Liver (tissue), 9 donors: ENCODE data around the gene NUP107. TPM values are rescaled to one million over a fixed set of nuclear protein-coding genes. Genes with fewer than 3 reads are reported as not detected.

Source experiments
- DNase-seq: peaks from one replicate; pipeline ENCODE4 v3.0.0-alpha.2; 2017; ENCODE audit warnings: low spot score
- H3K27ac ChIP-seq, 2 donors: one replicate each; pipeline ENCODE4 v1.7.0; 2013; ENCODE audit warnings: inconsistent platforms in 2 of 2, low read length in 2 of 2, control low read depth in 1 of 2, low read depth in 1 of 2, mild to moderate bottlenecking in 1 of 2
- H3K27me3 ChIP-seq, 4 donors: one replicate each; pipeline versions ENCODE4 v1.6.1 to v1.7.0; 2013; ENCODE audit warnings: low read length in 3 of 4, inconsistent platforms in 1 of 4, mild to moderate bottlenecking in 1 of 4, moderate library complexity in 1 of 4; ENCODE audit not compliant: control insufficient read depth in 4 of 4, insufficient read depth in 4 of 4
- H3K36me3 ChIP-seq, 4 donors: one replicate each; pipeline versions ENCODE4 v1.6.1 to v1.7.0; 2013; ENCODE audit warnings: low read length in 3 of 4, mild to moderate bottlenecking in 3 of 4, low read depth in 1 of 4, moderate library complexity in 1 of 4; ENCODE audit not compliant: control insufficient read depth in 4 of 4, insufficient read depth in 3 of 4
- H3K4me1 ChIP-seq, 4 donors: one replicate each; pipeline versions ENCODE4 v1.6.1 to v1.7.0; 2013; ENCODE audit warnings: low read length in 3 of 4, mild to moderate bottlenecking in 3 of 4, moderate library complexity in 1 of 4; ENCODE audit not compliant: control insufficient read depth in 4 of 4, insufficient read depth in 4 of 4
- H3K4me3 ChIP-seq, 3 donors: one replicate each; pipeline versions ENCODE4 v1.6.1 to v1.7.0; 2013; ENCODE audit warnings: low read length in 3 of 3, control low read depth in 1 of 3, low read depth in 1 of 3, mild to moderate bottlenecking in 1 of 3
- H3K9ac ChIP-seq, 2 donors: one replicate each; pipeline ENCODE4 v1.7.0; 2013; ENCODE audit warnings: low read length in 2 of 2, mild to moderate bottlenecking in 2 of 2, moderate library complexity in 2 of 2, control low read depth in 1 of 2, low read depth in 1 of 2
- H3K9me3 ChIP-seq, 4 donors: one replicate each; pipeline versions ENCODE4 v1.6.1 to v1.7.0; 2013; ENCODE audit warnings: low read length in 3 of 4; ENCODE audit not compliant: control insufficient read depth in 4 of 4
- EGR1 ChIP-seq, 2 donors: IDR thresholded peaks; 2 replicates each; pipeline ENCODE4 v1.6.1; 2016 to 2018; ENCODE audit warnings: antibody characterized with exemption in 2 of 2, low read depth in 2 of 2
- FOXA1 ChIP-seq: IDR thresholded peaks from 2 replicates; pipeline ENCODE4 v1.6.1; 2016; ENCODE audit warnings: antibody characterized with exemption
- FOXA2 ChIP-seq: IDR thresholded peaks from 2 replicates; pipeline ENCODE4 v1.6.1; 2016; ENCODE audit warnings: antibody characterized with exemption
- GABPA ChIP-seq, 2 donors: IDR thresholded peaks in 1 of 2; conservative IDR thresholded peaks in 1 of 2; 2 replicates each; pipeline ENCODE4 v1.6.1; 2016; ENCODE audit warnings: antibody characterized with exemption in 2 of 2, mild to moderate bottlenecking in 1 of 2, moderate library complexity in 1 of 2
- HNF4A ChIP-seq, 2 donors: conservative IDR thresholded peaks; 2 replicates each; pipeline ENCODE4 v1.6.1; 2016; ENCODE audit warnings: antibody characterized with exemption in 2 of 2, mild to moderate bottlenecking in 2 of 2
- HNF4G ChIP-seq: IDR thresholded peaks from 2 replicates; pipeline ENCODE4 v1.6.1; 2016; ENCODE audit warnings: antibody characterized with exemption
- JUND ChIP-seq, 2 donors: IDR thresholded peaks; 2 replicates each; pipeline ENCODE4 v1.6.1; 2016; ENCODE audit warnings: antibody characterized with exemption in 2 of 2
- NR2F2 ChIP-seq: IDR thresholded peaks from 2 replicates; pipeline ENCODE4 v1.6.1; 2016; ENCODE audit warnings: antibody characterized with exemption
- RAD21 ChIP-seq, 2 donors: IDR thresholded peaks; 2 replicates each; pipeline ENCODE4 v1.6.1; 2016; ENCODE audit warnings: antibody characterized with exemption in 2 of 2, mild to moderate bottlenecking in 2 of 2
- RXRA ChIP-seq, 2 donors: IDR thresholded peaks; 2 replicates each; pipeline ENCODE4 v1.6.1; 2017 to 2018; ENCODE audit warnings: antibody characterized with exemption in 2 of 2, mild to moderate bottlenecking in 1 of 2
- SP1 ChIP-seq: IDR thresholded peaks from 2 replicates; pipeline ENCODE4 v1.6.1; 2018; ENCODE audit warnings: antibody characterized with exemption, mild to moderate bottlenecking
- TAF1 ChIP-seq: conservative IDR thresholded peaks from 2 replicates; pipeline ENCODE4 v1.6.1; 2016; ENCODE audit warnings: antibody characterized with exemption, mild to moderate bottlenecking
- YY1 ChIP-seq: IDR thresholded peaks from 2 replicates; pipeline ENCODE4 v1.6.1; 2016; ENCODE audit warnings: antibody characterized with exemption, mild to moderate bottlenecking
- WGBS: extraction: QIAGEN DNeasy Blood & Tissue Kit; methylation state at CpG from one replicate; pipeline ENCODE4 v1.1.7; 2013; 5-methylcytosine and 5-hydroxymethylcytosine counted together
- polyA plus RNA-seq, 2 donors: library from polyadenylated mRNA; stranded (reverse) in 1 of 2; unstranded in 1 of 2; fragments of 200-250 nt in 1 of 2; fragments of >200 nt in 1 of 2; fragmentation: Nextera tagmentation in 1 of 2; extraction: Ambion mirVana in 1 of 2; gene quantifications; one replicate each; pipeline versions ENCODE4 v1.2.1 to v1.2.3, GENCODE V29; 2013 to 2015
- total RNA-seq, 2 donors: library from RNA; depleted of rRNA; stranded (reverse); fragments of >200 nt; gene quantifications; one replicate each; pipeline ENCODE4 v1.2.3, GENCODE V29; 2014
- TF ChIP-seq, protein P1 (sequence below): fragments of 150-350 bp; IDR thresholded peaks from 2 replicates; pipeline ENCODE4 v1.5.1; 2017; ENCODE audit warnings: improper control_type of control experiment, low read depth, low read length; ENCODE audit not compliant: missing input control
- TF ChIP-seq, protein P2 (sequence below): IDR thresholded peaks from 2 replicates; pipeline ENCODE4 v1.6.1; 2016; ENCODE audit warnings: antibody characterized with exemption
- TF ChIP-seq, protein P3 (sequence below): IDR thresholded peaks from 2 replicates; pipeline ENCODE4 v1.6.1; 2016; ENCODE audit warnings: antibody characterized with exemption
- TF ChIP-seq, protein P4 (sequence below): IDR thresholded peaks from 2 replicates; pipeline ENCODE4 v1.6.1; 2016; ENCODE audit warnings: antibody characterized with exemption
- TF ChIP-seq, protein P5 (sequence below): IDR thresholded peaks from 2 replicates; pipeline ENCODE4 v1.6.1; 2016; ENCODE audit warnings: antibody characterized with exemption, mild to moderate bottlenecking
- donor health status: healthy.
- donor health status: healthy.
- donor health status: healthy.
- donor health status: healthy.
- donor health status: healthy.

Gene NUP107
- total and polyA plus RNA-seq, 4 donors: 6.3 to 38.3 (median 16.2) TPM

DNA sequence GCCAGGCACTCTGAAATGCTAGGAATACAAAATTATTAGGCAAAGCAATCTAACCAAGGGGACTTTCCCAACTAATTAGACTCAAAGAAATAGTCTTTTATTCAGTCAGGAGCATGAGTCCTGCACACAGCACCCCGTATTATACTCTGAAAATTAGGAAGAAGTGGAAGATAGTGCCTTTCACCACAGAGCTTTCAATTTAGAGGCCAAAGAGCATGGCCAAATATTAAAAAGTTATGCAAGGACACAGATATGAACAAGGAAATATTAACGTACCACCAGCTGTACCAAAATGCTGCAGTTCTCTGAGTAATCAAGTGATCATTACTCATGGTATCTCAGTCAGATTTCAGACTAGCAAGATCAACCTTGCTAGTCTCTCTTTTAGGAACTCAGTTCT is 98.6 kb downstream of the NUP107 start:
- Histone ChIP-seq H3K36me3 (no peaks in the 10 kb centered on the region), H3K4me3 (no peak overlapping the region), H3K9me3 (no peaks in the 10 kb centered on the region), H3K27me3 (no peaks in the 10 kb centered on the region), H3K9ac (no peak overlapping the region), H3K27ac (peak overlapping the region; percentile 4 to 46), H3K4me1 (peaks cover 3 to 31% (median 23%) of the 10 kb centered on the region in 4 donors)
- DNase-seq: no peak
- TF ChIP-seq HNF4A (conservative IDR thresholded peaks at IDR 0.05) (no peak), TAF1 (no peak), FOXA1 (no peak), EGR1 (IDR thresholded peaks at IDR 0.05; ENCODE audit: low read depth in 2 of 2) (no peak), JUND (IDR thresholded peaks at IDR 0.05) (no peak), YY1 (no peak), GABPA (IDR thresholded peaks at IDR 0.05 in 1 of 2, conservative IDR thresholded peaks at IDR 0.05 in 1 of 2) (no peak), HNF4G (no peak), FOXA2 (no peak), SP1 (no peak), NR2F2 (no peak), RAD21 (IDR thresholded peaks at IDR 0.05) (no peak), RXRA (IDR thresholded peaks at IDR 0.05) (no peak)
- TF ChIP-seq, protein P1, sequence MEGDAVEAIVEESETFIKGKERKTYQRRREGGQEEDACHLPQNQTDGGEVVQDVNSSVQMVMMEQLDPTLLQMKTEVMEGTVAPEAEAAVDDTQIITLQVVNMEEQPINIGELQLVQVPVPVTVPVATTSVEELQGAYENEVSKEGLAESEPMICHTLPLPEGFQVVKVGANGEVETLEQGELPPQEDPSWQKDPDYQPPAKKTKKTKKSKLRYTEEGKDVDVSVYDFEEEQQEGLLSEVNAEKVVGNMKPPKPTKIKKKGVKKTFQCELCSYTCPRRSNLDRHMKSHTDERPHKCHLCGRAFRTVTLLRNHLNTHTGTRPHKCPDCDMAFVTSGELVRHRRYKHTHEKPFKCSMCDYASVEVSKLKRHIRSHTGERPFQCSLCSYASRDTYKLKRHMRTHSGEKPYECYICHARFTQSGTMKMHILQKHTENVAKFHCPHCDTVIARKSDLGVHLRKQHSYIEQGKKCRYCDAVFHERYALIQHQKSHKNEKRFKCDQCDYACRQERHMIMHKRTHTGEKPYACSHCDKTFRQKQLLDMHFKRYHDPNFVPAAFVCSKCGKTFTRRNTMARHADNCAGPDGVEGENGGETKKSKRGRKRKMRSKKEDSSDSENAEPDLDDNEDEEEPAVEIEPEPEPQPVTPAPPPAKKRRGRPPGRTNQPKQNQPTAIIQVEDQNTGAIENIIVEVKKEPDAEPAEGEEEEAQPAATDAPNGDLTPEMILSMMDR: no peak
- TF ChIP-seq, protein P2, sequence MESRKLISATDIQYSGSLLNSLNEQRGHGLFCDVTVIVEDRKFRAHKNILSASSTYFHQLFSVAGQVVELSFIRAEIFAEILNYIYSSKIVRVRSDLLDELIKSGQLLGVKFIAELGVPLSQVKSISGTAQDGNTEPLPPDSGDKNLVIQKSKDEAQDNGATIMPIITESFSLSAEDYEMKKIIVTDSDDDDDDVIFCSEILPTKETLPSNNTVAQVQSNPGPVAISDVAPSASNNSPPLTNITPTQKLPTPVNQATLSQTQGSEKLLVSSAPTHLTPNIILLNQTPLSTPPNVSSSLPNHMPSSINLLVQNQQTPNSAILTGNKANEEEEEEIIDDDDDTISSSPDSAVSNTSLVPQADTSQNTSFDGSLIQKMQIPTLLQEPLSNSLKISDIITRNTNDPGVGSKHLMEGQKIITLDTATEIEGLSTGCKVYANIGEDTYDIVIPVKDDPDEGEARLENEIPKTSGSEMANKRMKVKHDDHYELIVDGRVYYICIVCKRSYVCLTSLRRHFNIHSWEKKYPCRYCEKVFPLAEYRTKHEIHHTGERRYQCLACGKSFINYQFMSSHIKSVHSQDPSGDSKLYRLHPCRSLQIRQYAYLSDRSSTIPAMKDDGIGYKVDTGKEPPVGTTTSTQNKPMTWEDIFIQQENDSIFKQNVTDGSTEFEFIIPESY: no peak
- TF ChIP-seq, protein P3, sequence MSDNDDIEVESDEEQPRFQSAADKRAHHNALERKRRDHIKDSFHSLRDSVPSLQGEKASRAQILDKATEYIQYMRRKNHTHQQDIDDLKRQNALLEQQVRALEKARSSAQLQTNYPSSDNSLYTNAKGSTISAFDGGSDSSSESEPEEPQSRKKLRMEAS: no peak
- TF ChIP-seq, protein P4, sequence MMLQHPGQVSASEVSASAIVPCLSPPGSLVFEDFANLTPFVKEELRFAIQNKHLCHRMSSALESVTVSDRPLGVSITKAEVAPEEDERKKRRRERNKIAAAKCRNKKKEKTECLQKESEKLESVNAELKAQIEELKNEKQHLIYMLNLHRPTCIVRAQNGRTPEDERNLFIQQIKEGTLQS: no peak
- TF ChIP-seq, protein P5, sequence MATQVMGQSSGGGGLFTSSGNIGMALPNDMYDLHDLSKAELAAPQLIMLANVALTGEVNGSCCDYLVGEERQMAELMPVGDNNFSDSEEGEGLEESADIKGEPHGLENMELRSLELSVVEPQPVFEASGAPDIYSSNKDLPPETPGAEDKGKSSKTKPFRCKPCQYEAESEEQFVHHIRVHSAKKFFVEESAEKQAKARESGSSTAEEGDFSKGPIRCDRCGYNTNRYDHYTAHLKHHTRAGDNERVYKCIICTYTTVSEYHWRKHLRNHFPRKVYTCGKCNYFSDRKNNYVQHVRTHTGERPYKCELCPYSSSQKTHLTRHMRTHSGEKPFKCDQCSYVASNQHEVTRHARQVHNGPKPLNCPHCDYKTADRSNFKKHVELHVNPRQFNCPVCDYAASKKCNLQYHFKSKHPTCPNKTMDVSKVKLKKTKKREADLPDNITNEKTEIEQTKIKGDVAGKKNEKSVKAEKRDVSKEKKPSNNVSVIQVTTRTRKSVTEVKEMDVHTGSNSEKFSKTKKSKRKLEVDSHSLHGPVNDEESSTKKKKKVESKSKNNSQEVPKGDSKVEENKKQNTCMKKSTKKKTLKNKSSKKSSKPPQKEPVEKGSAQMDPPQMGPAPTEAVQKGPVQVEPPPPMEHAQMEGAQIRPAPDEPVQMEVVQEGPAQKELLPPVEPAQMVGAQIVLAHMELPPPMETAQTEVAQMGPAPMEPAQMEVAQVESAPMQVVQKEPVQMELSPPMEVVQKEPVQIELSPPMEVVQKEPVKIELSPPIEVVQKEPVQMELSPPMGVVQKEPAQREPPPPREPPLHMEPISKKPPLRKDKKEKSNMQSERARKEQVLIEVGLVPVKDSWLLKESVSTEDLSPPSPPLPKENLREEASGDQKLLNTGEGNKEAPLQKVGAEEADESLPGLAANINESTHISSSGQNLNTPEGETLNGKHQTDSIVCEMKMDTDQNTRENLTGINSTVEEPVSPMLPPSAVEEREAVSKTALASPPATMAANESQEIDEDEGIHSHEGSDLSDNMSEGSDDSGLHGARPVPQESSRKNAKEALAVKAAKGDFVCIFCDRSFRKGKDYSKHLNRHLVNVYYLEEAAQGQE: no peak
- 54% methylated on average over 2 of the region's 2 CpGs for WGBS
